ENCODE data around the gene DRD2.

GRCh38 chr11:113505541-113506375, 30.6 kb upstream of the DRD2 start:
- TF ChIP-seq ZNF274 (IDR thresholded peaks at IDR 0.05; ENCODE audit: low read depth, low read length) (no peak), YY1 (IDR thresholded peaks at IDR 0.05; ENCODE audit: insufficient read depth, insufficient read length) (no peak), SUZ12 (IDR thresholded peaks at IDR 0.05; ENCODE audit: extremely low read depth, insufficient read depth, insufficient read length) (no peak)
